ENCODE results near the gene TSBP1.
"Not testable (repeated sequence)": the region's sequence is repeated elsewhere in the genome, so short reads cannot be mapped to it uniquely, and the experiment has no call there.

The TSBP1 gene

GRCh38 chr6:32271429-32271828 is 100.3 kb downstream of the TSBP1 start:
- Mint-ChIP-seq H3K36me3 (no peaks in the 10 kb centered on the region), H3K4me1 (ENCODE audit: low read depth) (peaks cover 20% of the 10 kb centered on the region), H3K4me3 (peak overlapping the region; percentile 17), H3K27me3 (peaks cover 2% of the 10 kb centered on the region), H3K27ac (peak overlapping the region; percentile 46), H3K9me3 (ENCODE audit: low read depth) (no peaks in the 10 kb centered on the region)

- H3K4me1 Mint-ChIP-seq (ENCODE audit: low read depth) = peaks cover 18% of the 10 kb centered on the region
- not testable (repeated sequence) for H3K4me3 Mint-ChIP-seq; H3K27me3 Mint-ChIP-seq; H3K9me3 Mint-ChIP-seq (ENCODE audit: low read depth); H3K27ac Mint-ChIP-seq; H3K36me3 Mint-ChIP-seq
Measured at GRCh38 chr6:32268459-32268858, 103.2 kb downstream of the TSBP1 start.

GRCh38 chr6:32267035-32267434 is 104.7 kb downstream of the TSBP1 start:
- no peak overlapping the region for H3K27ac Mint-ChIP-seq
- H3K4me3 Mint-ChIP-seq = no peak overlapping the region
- H3K36me3 Mint-ChIP-seq = peaks cover under 1% of the 10 kb centered on the region
- no peaks in the 10 kb centered on the region for H3K9me3 Mint-ChIP-seq (ENCODE audit: low read depth)
- H3K4me1 Mint-ChIP-seq (ENCODE audit: low read depth) = peaks cover 14% of the 10 kb centered on the region
- H3K27me3 Mint-ChIP-seq = no peaks in the 10 kb centered on the region

GRCh38 chr6:32257262-32257661 is 114.4 kb downstream of the TSBP1 start:
- H3K27me3 Mint-ChIP-seq; H3K4me3 Mint-ChIP-seq; H3K9me3 Mint-ChIP-seq (ENCODE audit: low read depth); H3K36me3 Mint-ChIP-seq; H3K27ac Mint-ChIP-seq: not testable (repeated sequence)
- peaks cover 25% of the 10 kb centered on the region for H3K4me1 Mint-ChIP-seq (ENCODE audit: low read depth)

GRCh38 chr6:32255199-32256153 is 116.2 kb downstream of the TSBP1 start:
- H3K27ac Mint-ChIP-seq = peak overlapping the region; percentile 85
- no peaks in the 10 kb centered on the region for H3K9me3 Mint-ChIP-seq (ENCODE audit: low read depth)
- H3K27me3 Mint-ChIP-seq = no peaks in the 10 kb centered on the region
- H3K4me3 Mint-ChIP-seq = peak overlapping the region; percentile 72
- no peaks in the 10 kb centered on the region for H3K36me3 Mint-ChIP-seq
- H3K4me1 Mint-ChIP-seq (ENCODE audit: low read depth) = peaks cover 28% of the 10 kb centered on the region

GRCh38 chr6:32254761-32255198 is 116.9 kb downstream of the TSBP1 start:
- Mint-ChIP-seq H3K36me3 (no peaks in the 10 kb centered on the region), H3K9me3 (ENCODE audit: low read depth) (no peaks in the 10 kb centered on the region), H3K4me1 (ENCODE audit: low read depth) (peaks cover 28% of the 10 kb centered on the region), H3K4me3 (peak overlapping the region; percentile 72), H3K27ac (no peak overlapping the region), H3K27me3 (no peaks in the 10 kb centered on the region)

- H3K4me3 Mint-ChIP-seq = no peak overlapping the region
- H3K27ac Mint-ChIP-seq = peak overlapping the region; percentile 47
- no peaks in the 10 kb centered on the region for H3K36me3 Mint-ChIP-seq
- H3K4me1 Mint-ChIP-seq (ENCODE audit: low read depth) = peaks cover 28% of the 10 kb centered on the region
- no peaks in the 10 kb centered on the region for H3K27me3 Mint-ChIP-seq
- H3K9me3 Mint-ChIP-seq (ENCODE audit: low read depth) = no peaks in the 10 kb centered on the region
Measured at GRCh38 chr6:32252331-32253009, 119.2 kb downstream of the TSBP1 start.

GRCh38 chr6:32249262-32249661 is 122.4 kb downstream of the TSBP1 start:
- H3K4me1 Mint-ChIP-seq (ENCODE audit: low read depth) = peaks cover 24% of the 10 kb centered on the region
- no peaks in the 10 kb centered on the region for H3K36me3 Mint-ChIP-seq

GRCh38 chr6:32247401-32247800 is 124.3 kb downstream of the TSBP1 start:
- Mint-ChIP-seq H3K9me3 (ENCODE audit: low read depth) (no peaks in the 10 kb centered on the region), H3K36me3 (no peaks in the 10 kb centered on the region), H3K27me3 (no peaks in the 10 kb centered on the region), H3K4me3 (no peak overlapping the region), H3K27ac (no peak overlapping the region), H3K4me1 (ENCODE audit: low read depth) (peaks cover 12% of the 10 kb centered on the region)

More at GRCh38 chr6:32249262-32249661, 122.4 kb downstream of the TSBP1 start:
- Mint-ChIP-seq H3K9me3 (ENCODE audit: low read depth) (no peaks in the 10 kb centered on the region), H3K27ac (no peak overlapping the region), H3K27me3 (no peaks in the 10 kb centered on the region), H3K4me3 (no peak overlapping the region)

- Mint-ChIP-seq H3K9me3 (ENCODE audit: low read depth) (no peaks in the 10 kb centered on the region), H3K36me3 (no peaks in the 10 kb centered on the region), H3K27me3 (no peaks in the 10 kb centered on the region), H3K27ac (no peak overlapping the region), H3K4me1 (ENCODE audit: low read depth) (peaks cover 9% of the 10 kb centered on the region), H3K4me3 (peak overlapping the region; percentile 36)
Measured at GRCh38 chr6:32244946-32245398, 126.7 kb downstream of the TSBP1 start.

GRCh38 chr6:32244270-32244669 is 127.4 kb downstream of the TSBP1 start:
- H3K36me3 Mint-ChIP-seq = no peaks in the 10 kb centered on the region

More at GRCh38 chr6:32244270-32244669, 127.4 kb downstream of the TSBP1 start:
- no peaks in the 10 kb centered on the region for H3K9me3 Mint-ChIP-seq (ENCODE audit: low read depth)
- H3K4me3 Mint-ChIP-seq = no peak overlapping the region
- H3K4me1 Mint-ChIP-seq (ENCODE audit: low read depth) = peaks cover 9% of the 10 kb centered on the region
- no peak overlapping the region for H3K27ac Mint-ChIP-seq
- no peaks in the 10 kb centered on the region for H3K27me3 Mint-ChIP-seq

Data from activated naive CD8-positive, alpha-beta T cell (primary cell).